ENCODE results near the gene KCNC1. TPM values are rescaled to one million over a fixed set of nuclear protein-coding genes. Genes with fewer than 3 reads are reported as not detected.

The KCNC1 gene
- total and polyA plus RNA-seq, 4 donors: 0.54 TPM; not detected in 3

- 6% methylated on average over 24 of the region's 24 CpGs for WGBS
- no peak overlapping the region for H3K27ac ChIP-seq (ENCODE audit: low read depth in 1 of 2, low read length in 2 of 2)
- no peak for TF ChIP-seq NR2F2 (IDR thresholded peaks at IDR 0.05)
- TF ChIP-seq HNF4A (conservative IDR thresholded peaks at IDR 0.05): no peak
- no peak for TF ChIP-seq RXRA (IDR thresholded peaks at IDR 0.05)
- TF ChIP-seq, protein P1, sequence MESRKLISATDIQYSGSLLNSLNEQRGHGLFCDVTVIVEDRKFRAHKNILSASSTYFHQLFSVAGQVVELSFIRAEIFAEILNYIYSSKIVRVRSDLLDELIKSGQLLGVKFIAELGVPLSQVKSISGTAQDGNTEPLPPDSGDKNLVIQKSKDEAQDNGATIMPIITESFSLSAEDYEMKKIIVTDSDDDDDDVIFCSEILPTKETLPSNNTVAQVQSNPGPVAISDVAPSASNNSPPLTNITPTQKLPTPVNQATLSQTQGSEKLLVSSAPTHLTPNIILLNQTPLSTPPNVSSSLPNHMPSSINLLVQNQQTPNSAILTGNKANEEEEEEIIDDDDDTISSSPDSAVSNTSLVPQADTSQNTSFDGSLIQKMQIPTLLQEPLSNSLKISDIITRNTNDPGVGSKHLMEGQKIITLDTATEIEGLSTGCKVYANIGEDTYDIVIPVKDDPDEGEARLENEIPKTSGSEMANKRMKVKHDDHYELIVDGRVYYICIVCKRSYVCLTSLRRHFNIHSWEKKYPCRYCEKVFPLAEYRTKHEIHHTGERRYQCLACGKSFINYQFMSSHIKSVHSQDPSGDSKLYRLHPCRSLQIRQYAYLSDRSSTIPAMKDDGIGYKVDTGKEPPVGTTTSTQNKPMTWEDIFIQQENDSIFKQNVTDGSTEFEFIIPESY (IDR thresholded peaks at IDR 0.05): no peak
- no peak for TF ChIP-seq FOXA2 (IDR thresholded peaks at IDR 0.05)
- no peak for TF ChIP-seq MAX (IDR thresholded peaks at IDR 0.05)
- TF ChIP-seq SP1 (IDR thresholded peaks at IDR 0.05): no peak
- TF ChIP-seq, protein P2, sequence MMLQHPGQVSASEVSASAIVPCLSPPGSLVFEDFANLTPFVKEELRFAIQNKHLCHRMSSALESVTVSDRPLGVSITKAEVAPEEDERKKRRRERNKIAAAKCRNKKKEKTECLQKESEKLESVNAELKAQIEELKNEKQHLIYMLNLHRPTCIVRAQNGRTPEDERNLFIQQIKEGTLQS (IDR thresholded peaks at IDR 0.05): no peak
- no peak for TF ChIP-seq EGR1 (IDR thresholded peaks at IDR 0.05; ENCODE audit: low read depth in 2 of 2)
- TF ChIP-seq CTCF (IDR thresholded peaks at IDR 0.05; ENCODE audit: low read depth, low read length, missing input control): no peak
- TF ChIP-seq JUND (IDR thresholded peaks at IDR 0.05): no peak
- no peak for TF ChIP-seq HNF4G (IDR thresholded peaks at IDR 0.05)
- no peak for TF ChIP-seq GABPA (IDR thresholded peaks at IDR 0.05 in 1 of 2, conservative IDR thresholded peaks at IDR 0.05 in 1 of 2)
- TF ChIP-seq YY1 (IDR thresholded peaks at IDR 0.05): no peak
- TF ChIP-seq FOXA1 (IDR thresholded peaks at IDR 0.05): no peak
- TF ChIP-seq RAD21 (IDR thresholded peaks at IDR 0.05): no peak
- TF ChIP-seq, protein P3, sequence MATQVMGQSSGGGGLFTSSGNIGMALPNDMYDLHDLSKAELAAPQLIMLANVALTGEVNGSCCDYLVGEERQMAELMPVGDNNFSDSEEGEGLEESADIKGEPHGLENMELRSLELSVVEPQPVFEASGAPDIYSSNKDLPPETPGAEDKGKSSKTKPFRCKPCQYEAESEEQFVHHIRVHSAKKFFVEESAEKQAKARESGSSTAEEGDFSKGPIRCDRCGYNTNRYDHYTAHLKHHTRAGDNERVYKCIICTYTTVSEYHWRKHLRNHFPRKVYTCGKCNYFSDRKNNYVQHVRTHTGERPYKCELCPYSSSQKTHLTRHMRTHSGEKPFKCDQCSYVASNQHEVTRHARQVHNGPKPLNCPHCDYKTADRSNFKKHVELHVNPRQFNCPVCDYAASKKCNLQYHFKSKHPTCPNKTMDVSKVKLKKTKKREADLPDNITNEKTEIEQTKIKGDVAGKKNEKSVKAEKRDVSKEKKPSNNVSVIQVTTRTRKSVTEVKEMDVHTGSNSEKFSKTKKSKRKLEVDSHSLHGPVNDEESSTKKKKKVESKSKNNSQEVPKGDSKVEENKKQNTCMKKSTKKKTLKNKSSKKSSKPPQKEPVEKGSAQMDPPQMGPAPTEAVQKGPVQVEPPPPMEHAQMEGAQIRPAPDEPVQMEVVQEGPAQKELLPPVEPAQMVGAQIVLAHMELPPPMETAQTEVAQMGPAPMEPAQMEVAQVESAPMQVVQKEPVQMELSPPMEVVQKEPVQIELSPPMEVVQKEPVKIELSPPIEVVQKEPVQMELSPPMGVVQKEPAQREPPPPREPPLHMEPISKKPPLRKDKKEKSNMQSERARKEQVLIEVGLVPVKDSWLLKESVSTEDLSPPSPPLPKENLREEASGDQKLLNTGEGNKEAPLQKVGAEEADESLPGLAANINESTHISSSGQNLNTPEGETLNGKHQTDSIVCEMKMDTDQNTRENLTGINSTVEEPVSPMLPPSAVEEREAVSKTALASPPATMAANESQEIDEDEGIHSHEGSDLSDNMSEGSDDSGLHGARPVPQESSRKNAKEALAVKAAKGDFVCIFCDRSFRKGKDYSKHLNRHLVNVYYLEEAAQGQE (IDR thresholded peaks at IDR 0.05): no peak
- no peaks in the 10 kb centered on the region for H3K9me3 ChIP-seq (ENCODE audit: control insufficient read depth in 4 of 4, low read length in 3 of 4)
- H3K27me3 ChIP-seq (ENCODE audit: control insufficient read depth in 4 of 4, insufficient read depth in 4 of 4, low read length in 3 of 4): peaks cover 5 to 19% (median 12%) of the 10 kb centered on the region in 4 donors
- H3K36me3 ChIP-seq (ENCODE audit: control insufficient read depth in 4 of 4, insufficient read depth in 3 of 4, low read depth in 1 of 4, low read length in 3 of 4): peaks cover 0 to 2% (median 0%) of the 10 kb centered on the region in 4 donors
- no peak overlapping the region for H3K4me3 ChIP-seq (ENCODE audit: low read depth in 1 of 3, low read length in 3 of 3)
- DNase-seq (ENCODE audit: low spot score): no peak
- peaks cover 9 to 24% (median 14%) of the 10 kb centered on the region in 4 donors for H3K4me1 ChIP-seq (ENCODE audit: control insufficient read depth in 4 of 4, insufficient read depth in 4 of 4, low read length in 3 of 4)
- no peak overlapping the region for H3K9ac ChIP-seq (ENCODE audit: low read depth in 1 of 2, low read length in 2 of 2)
Observed at GRCh38 chr11:17720796-17721171, 13.8 kb upstream of the KCNC1 start.
